Measurements from ENCODE around the gene ARHGAP44. TPM values are rescaled to one million over a fixed set of nuclear protein-coding genes. Genes with fewer than 3 reads are reported as not detected.
"Not testable (repeated sequence)": the region's sequence is repeated elsewhere in the genome, so short reads cannot be mapped to it uniquely, and the experiment has no call there.

The ARHGAP44 gene
- total and polyA plus RNA-seq, 8 donors: 2.8 to 239 (median 7.4) TPM

GRCh38 chr17:12877953-12878669, 88.8 kb downstream of the ARHGAP44 start:
- peaks cover 0 to 4% (median 0%) of the 10 kb centered on the region in 4 donors for H3K9me3 ChIP-seq
- no peak for TF ChIP-seq POLR2AphosphoS5 (IDR thresholded peaks at IDR 0.05)
- TF ChIP-seq CTCF (IDR thresholded peaks at IDR 0.05): no peak
- no peak for TF ChIP-seq EP300 (IDR thresholded peaks at IDR 0.05)
- TF ChIP-seq POLR2A (IDR thresholded peaks at IDR 0.05): no peak
- DNase-seq: no peak
- no peaks in the 10 kb centered on the region for H3K4me1 ChIP-seq
- intact Hi-C loops (cut with DNase I; ENCODE audit: low total_unique reads): no loop called here
- no peak overlapping the region for H3K27ac ChIP-seq
- 77 to 79% (median 78%) methylated on average over 8 of the region's 8 CpGs for WGBS, 5 donors
- H3K4me3 ChIP-seq: no peak overlapping the region
- no peaks in the 10 kb centered on the region for H3K36me3 ChIP-seq
- H3K27me3 ChIP-seq: no peaks in the 10 kb centered on the region

- H3K27me3 ChIP-seq; intact Hi-C loops (cut with DNase I; ENCODE audit: low total_unique reads); H3K4me3 ChIP-seq; H3K27ac ChIP-seq; H3K9me3 ChIP-seq; H3K36me3 ChIP-seq; DNase-seq; H3K4me1 ChIP-seq: not testable (repeated sequence)
- WGBS, 5 donors: 91 to 98% (median 95%) methylated on average over 5 of the region's 5 CpGs
These were observed 89.8 kb downstream of the ARHGAP44 start for GRCh38 chr17:12879096-12879495.

- TF ChIP-seq EP300 (IDR thresholded peaks at IDR 0.05): no peak
- no peak for TF ChIP-seq POLR2A (IDR thresholded peaks at IDR 0.05)
- TF ChIP-seq POLR2AphosphoS5 (IDR thresholded peaks at IDR 0.05): no peak
- TF ChIP-seq CTCF (IDR thresholded peaks at IDR 0.05): no peak
- intact Hi-C loops (cut with DNase I; ENCODE audit: low total_unique reads): no loop called here
- 64 to 78% (median 74%) methylated on average over 2 of the region's 2 CpGs for WGBS, 5 donors
These were observed 94.2 kb downstream of the ARHGAP44 start for GRCh38 chr17:12883472-12883871.

GRCh38 chr17:12887088-12887487, 97.8 kb downstream of the ARHGAP44 start:
- intact Hi-C loops (cut with DNase I; ENCODE audit: low total_unique reads): no loop called here
- WGBS, 5 donors: 87 to 92% (median 90%) methylated on average over 2 of the region's 2 CpGs
- Histone ChIP-seq H3K4me1 (no peaks in the 10 kb centered on the region), H3K36me3 (no peaks in the 10 kb centered on the region), H3K27me3 (no peaks in the 10 kb centered on the region), H3K9me3 (no peaks in the 10 kb centered on the region), H3K4me3 (no peak overlapping the region), H3K27ac (no peak overlapping the region)
- DNase-seq: no peak
- no peak for TF ChIP-seq CTCF (IDR thresholded peaks at IDR 0.05)
- TF ChIP-seq EP300 (IDR thresholded peaks at IDR 0.05): no peak
- no peak for TF ChIP-seq POLR2AphosphoS5 (IDR thresholded peaks at IDR 0.05)
- TF ChIP-seq POLR2A (IDR thresholded peaks at IDR 0.05): no peak

More at GRCh38 chr17:12883472-12883871, 94.2 kb downstream of the ARHGAP44 start:
- H3K27me3 ChIP-seq: no peaks in the 10 kb centered on the region
- no peak for DNase-seq
- no peaks in the 10 kb centered on the region for H3K9me3 ChIP-seq
- H3K27ac ChIP-seq: no peak overlapping the region
- no peaks in the 10 kb centered on the region for H3K36me3 ChIP-seq
- no peaks in the 10 kb centered on the region for H3K4me1 ChIP-seq
- no peak overlapping the region for H3K4me3 ChIP-seq

GRCh38 chr17:12896180-12896785, 107.0 kb downstream of the ARHGAP44 start:
- Histone ChIP-seq H3K9me3 (peaks cover 0 to 13% (median 5%) of the 10 kb centered on the region in 4 donors), H3K27ac (no peak overlapping the region), H3K4me3 (no peak overlapping the region), H3K27me3 (no peaks in the 10 kb centered on the region), H3K4me1 (no peaks in the 10 kb centered on the region), H3K36me3 (peaks cover 0 to 16% (median 11%) of the 10 kb centered on the region in 4 donors)
- 89 to 94% (median 91%) methylated on average over 11 of the region's 11 CpGs for WGBS, 5 donors
- TF ChIP-seq POLR2AphosphoS5 (IDR thresholded peaks at IDR 0.05) (no peak), POLR2A (IDR thresholded peaks at IDR 0.05) (no peak), EP300 (IDR thresholded peaks at IDR 0.05) (no peak), CTCF (IDR thresholded peaks at IDR 0.05) (no peak)
- intact Hi-C loops (cut with DNase I; ENCODE audit: low total_unique reads): no loop called here
- no peak for DNase-seq

All from stomach (tissue), 9 donors.